Gastrocnemius medialis (tissue), 4 donors: ENCODE data around the gene MRPL49.

Source experiments
- POLR2A ChIP-seq, 2 donors: fragments of 450-650 bp; IDR thresholded peaks; one replicate each; pipeline ENCODE4 v1.6.1; 2017; ENCODE audit warnings: antibody characterized with exemption in 2 of 2, mild to moderate bottlenecking in 2 of 2, moderate library complexity in 2 of 2
- TF ChIP-seq, protein P1 (sequence below), 5 experiments: fragments of 450-650 bp in 3 of 5; fragments of 200-600 bp in 2 of 5; sonication (generic) in 2 of 5; IDR thresholded peaks in 4 of 5; conservative IDR thresholded peaks in 1 of 5; 1 replicate in 4 of 5; 2 replicates in 1 of 5; pipeline ENCODE4 v1.5.1; 2016 to 2019; ENCODE audit warnings: antibody characterized with exemption in 5 of 5, mild to moderate bottlenecking in 3 of 5, moderate library complexity in 3 of 5

DNA sequence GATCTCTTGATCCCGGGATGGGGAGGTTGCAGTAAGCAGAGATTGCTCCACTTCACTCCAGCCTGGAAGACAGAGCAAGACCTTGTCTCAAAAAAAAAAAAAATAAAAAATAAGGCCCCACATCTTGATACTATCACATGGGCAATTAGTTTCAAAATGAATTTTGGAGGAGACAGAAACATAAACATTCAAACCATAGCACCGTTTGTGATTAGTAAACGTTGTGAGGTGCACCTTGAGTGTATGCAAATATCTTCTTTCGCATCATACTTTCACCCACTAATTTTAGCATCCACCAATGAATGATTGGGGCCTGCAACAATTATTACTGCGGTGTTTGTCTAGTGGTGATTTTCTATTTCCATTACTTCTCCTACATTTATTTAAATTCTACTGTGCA lies 36.9 kb downstream of the MRPL49 start:
- TF ChIP-seq POLR2A (IDR thresholded peaks at IDR 0.05), result no peak
- TF ChIP-seq, protein P1, sequence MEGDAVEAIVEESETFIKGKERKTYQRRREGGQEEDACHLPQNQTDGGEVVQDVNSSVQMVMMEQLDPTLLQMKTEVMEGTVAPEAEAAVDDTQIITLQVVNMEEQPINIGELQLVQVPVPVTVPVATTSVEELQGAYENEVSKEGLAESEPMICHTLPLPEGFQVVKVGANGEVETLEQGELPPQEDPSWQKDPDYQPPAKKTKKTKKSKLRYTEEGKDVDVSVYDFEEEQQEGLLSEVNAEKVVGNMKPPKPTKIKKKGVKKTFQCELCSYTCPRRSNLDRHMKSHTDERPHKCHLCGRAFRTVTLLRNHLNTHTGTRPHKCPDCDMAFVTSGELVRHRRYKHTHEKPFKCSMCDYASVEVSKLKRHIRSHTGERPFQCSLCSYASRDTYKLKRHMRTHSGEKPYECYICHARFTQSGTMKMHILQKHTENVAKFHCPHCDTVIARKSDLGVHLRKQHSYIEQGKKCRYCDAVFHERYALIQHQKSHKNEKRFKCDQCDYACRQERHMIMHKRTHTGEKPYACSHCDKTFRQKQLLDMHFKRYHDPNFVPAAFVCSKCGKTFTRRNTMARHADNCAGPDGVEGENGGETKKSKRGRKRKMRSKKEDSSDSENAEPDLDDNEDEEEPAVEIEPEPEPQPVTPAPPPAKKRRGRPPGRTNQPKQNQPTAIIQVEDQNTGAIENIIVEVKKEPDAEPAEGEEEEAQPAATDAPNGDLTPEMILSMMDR (IDR thresholded peaks at IDR 0.05 in 4 of 5, conservative IDR thresholded peaks at IDR 0.05 in 1 of 5), result no peak
